HCT116 (cell line): ENCODE measurements around the gene PSME3IP1. TPM values are rescaled to one million over a fixed set of nuclear protein-coding genes. Genes with fewer than 3 reads are reported as not detected.

Experiments used
- ATAC-seq: fragments of 200-7000 bp; cut with Tn5 transposase; 2 replicates; pipeline ENCODE4 v1.9.1; 2020; ENCODE audit warnings: mild to moderate bottlenecking, moderate library complexity
- BruUV-seq: library from RNA; stranded (reverse); fragments of 400-500 nt; replicated peaks from 2 replicates; lab custom pipeline; 2021; lab: Mats Ljungman, UMichigan
- CTCF ChIA-PET: fragments of 300-600 bp; sonication (Branson Sonifier 250); formaldehyde crosslinking; loops from one replicate; lab custom pipeline; 2021; ENCODE audit warnings: antibody characterized with exemption; lab: Charles Lee
- POLR2A ChIA-PET: fragments of 300-600, 350-600 bp; sonication (Branson Sonifier 250); formaldehyde crosslinking; loops from one replicate; lab custom pipeline; 2021; ENCODE audit warnings: antibody characterized with exemption; lab: Charles Lee
- RAD21 ChIA-PET, 2 experiments: fragments of 300-600 bp; sonication (Branson Sonifier 250); formaldehyde crosslinking; loops; one replicate each; lab custom pipeline; 2023; ENCODE audit warnings: low total read pairs in 2 of 2; ENCODE audit not compliant: uncharacterized antibody in 2 of 2, unreplicated experiment in 2 of 2, low non-redundant PET in 1 of 2; lab: Charles Lee
- DNase-seq: peaks from one replicate; pipeline ENCODE4 v3.0.0-alpha.2; 2010; ENCODE audit warnings: low read depth, low spot score
- H2AFZ ChIP-seq: fragments of 200-600 bp; shearing (Covaris generic), sonication (generic); 2 replicates; pipeline ENCODE4 v1.6.1; 2017; ENCODE audit warnings: low read depth, mixed run types, mixed read lengths, antibody characterized with exemption, low read length; ENCODE audit not compliant: poor library complexity, severe bottlenecking
- H3K27ac ChIP-seq: 2 replicates; pipeline ENCODE4 v1.5.1; 2012; ENCODE audit warnings: low read depth, low read length
- H3K27me3 ChIP-seq: fragments of 200-600 bp; sonication (generic); 2 replicates; pipeline ENCODE4 v1.6.1; 2016; ENCODE audit warnings: mixed run types, low read length, mixed read lengths; ENCODE audit not compliant: insufficient read depth
- H3K36me3 ChIP-seq, 2 experiments: fragments of 200-500 bp in 1 of 2; fragments of 200-600 bp in 1 of 2; sonication (Bioruptor generic) in 1 of 2; sonication (generic) in 1 of 2; 2 replicates each; pipeline versions ENCODE4 v1.5.1 to v1.6.1; 2014 to 2016; ENCODE audit warnings: low read length in 2 of 2, inconsistent platforms in 1 of 2, mixed read lengths in 1 of 2, mixed run types in 1 of 2; ENCODE audit not compliant: insufficient read depth in 2 of 2, control insufficient read depth in 1 of 2
- H3K4me1 ChIP-seq, 2 experiments: fragments of 200-600 bp in 1 of 2; sonication (generic) in 1 of 2; 2 replicates each; pipeline versions ENCODE4 v1.5.1 to v1.6.1; 2012 to 2017; ENCODE audit warnings: low read length in 2 of 2, inconsistent platforms in 1 of 2, mild to moderate bottlenecking in 1 of 2, mixed read lengths in 1 of 2, mixed run types in 1 of 2, moderate library complexity in 1 of 2; ENCODE audit not compliant: insufficient read depth in 2 of 2, control insufficient read depth in 1 of 2
- H3K4me2 ChIP-seq: fragments of 200-600 bp; sonication (generic); 2 replicates; pipeline ENCODE4 v1.6.1; 2017; ENCODE audit warnings: mixed run types, low read length, mixed read lengths
- H3K4me3 ChIP-seq, 2 experiments: fragments of 200-600 bp in 1 of 2; sonication (generic) in 1 of 2; replicated peaks in 1 of 2; 2 replicates each; pipeline ENCODE4 v1.5.1; 2011 to 2016; ENCODE audit warnings: low read length in 2 of 2, control low read depth in 1 of 2, low read depth in 1 of 2, mild to moderate bottlenecking in 1 of 2, mixed read lengths in 1 of 2, mixed run types in 1 of 2
- H3K79me2 ChIP-seq: fragments of 200-600 bp; sonication (generic); 2 replicates; pipeline ENCODE4 v1.6.1; 2017; ENCODE audit warnings: mild to moderate bottlenecking, mixed run types, low read length, moderate library complexity, mixed read lengths; ENCODE audit not compliant: insufficient read depth
- H3K9ac ChIP-seq: fragments of 200-600 bp; sonication (generic); 2 replicates; pipeline ENCODE4 v1.6.1; 2016; ENCODE audit warnings: low read length, mixed read lengths
- H3K9me2 ChIP-seq: fragments of 200-600 bp; sonication (generic), shearing (Covaris generic); 2 replicates; pipeline ENCODE4 v1.6.1; 2017; ENCODE audit warnings: mixed run types, mild to moderate bottlenecking, moderate library complexity; ENCODE audit not compliant: insufficient read depth
- H3K9me3 ChIP-seq, 2 experiments: fragments of 200-500 bp in 1 of 2; fragments of 200-600 bp in 1 of 2; sonication (Bioruptor generic) in 1 of 2; sonication (generic) in 1 of 2; 2 replicates each; pipeline ENCODE4 v1.6.1; 2014 to 2017; ENCODE audit warnings: low read length in 2 of 2, mixed read lengths in 2 of 2, inconsistent platforms in 1 of 2, low read depth in 1 of 2, mild to moderate bottlenecking in 1 of 2, mixed run types in 1 of 2, moderate library complexity in 1 of 2; ENCODE audit not compliant: control insufficient read depth in 1 of 2, insufficient read depth in 1 of 2
- H4K20me1 ChIP-seq: fragments of 200-600 bp; sonication (generic), shearing (Covaris generic); 2 replicates; pipeline ENCODE4 v1.6.1; 2017; ENCODE audit warnings: mixed run types, mild to moderate bottlenecking, moderate library complexity; ENCODE audit not compliant: insufficient read depth
- ATF3 ChIP-seq: IDR thresholded peaks from 2 replicates; pipeline ENCODE4 v1.6.1; 2012
- CBX3 ChIP-seq: IDR thresholded peaks from 2 replicates; pipeline ENCODE4 v1.6.1; 2012; ENCODE audit warnings: low read depth
- CEBPB ChIP-seq: IDR thresholded peaks from 2 replicates; pipeline ENCODE4 v1.6.1; 2012; ENCODE audit warnings: low read depth
- EGR1 ChIP-seq: IDR thresholded peaks from 2 replicates; pipeline ENCODE4 v1.6.1; 2012; ENCODE audit warnings: low read depth
- ELF1 ChIP-seq: IDR thresholded peaks from 2 replicates; pipeline ENCODE4 v1.6.1; 2012; ENCODE audit warnings: low read depth, borderline replicate concordance
- EZH2 ChIP-seq: fragments of 200-600 bp; sonication (generic); IDR thresholded peaks from 2 replicates; pipeline ENCODE4 v1.6.1; 2017; ENCODE audit warnings: antibody characterized with exemption, mixed run types
- FOSL1 ChIP-seq: IDR thresholded peaks from 2 replicates; pipeline ENCODE4 v1.6.1; 2012; ENCODE audit warnings: low read depth
- MAX ChIP-seq: IDR thresholded peaks from 2 replicates; pipeline ENCODE4 v1.6.1; 2012
- POLR2AphosphoS5 ChIP-seq: IDR thresholded peaks from 2 replicates; pipeline ENCODE4 v1.6.1; 2011; ENCODE audit warnings: mild to moderate bottlenecking, low read depth, low read length, moderate library complexity
- SIN3A ChIP-seq: IDR thresholded peaks from 2 replicates; pipeline ENCODE4 v1.6.1; 2012; ENCODE audit warnings: low read depth
- SRF ChIP-seq: IDR thresholded peaks from 2 replicates; pipeline ENCODE4 v1.6.1; 2012; ENCODE audit warnings: low read depth
- TCF7L2 ChIP-seq: IDR thresholded peaks from 2 replicates; pipeline ENCODE4 v1.7.0; 2011; ENCODE audit warnings: borderline replicate concordance, inconsistent platforms; ENCODE audit not compliant: insufficient read depth, insufficient read length; ENCODE audit errors: extremely low read depth
- YY1 ChIP-seq: IDR thresholded peaks from 2 replicates; pipeline ENCODE4 v1.6.1; 2011; ENCODE audit warnings: low read length, low read depth, moderate library complexity, mild to moderate bottlenecking; ENCODE audit not compliant: insufficient replicate concordance; ENCODE audit errors: extremely low read depth
- ZBTB33 ChIP-seq: IDR thresholded peaks from 2 replicates; pipeline ENCODE4 v1.6.1; 2011; ENCODE audit warnings: mild to moderate bottlenecking, low read length, moderate library complexity; ENCODE audit not compliant: insufficient replicate concordance; ENCODE audit errors: extremely low read depth
- ZFX ChIP-seq: fragments of 450-650 bp; IDR thresholded peaks from 2 replicates; pipeline ENCODE4 v1.6.1; 2017
- intact Hi-C: fragments of 100-400 bp; cut with micrococcal nuclease; formaldehyde crosslinking; loops from 2 replicates; pipeline ENCODE4 v1.10.0; 2022
- total RNA-seq: library from RNA; stranded (reverse); gene quantifications from one replicate; pipeline ENCODE4 v1.2.1, GENCODE V29; 2021; ENCODE audit not compliant: unreplicated experiment

Gene PSME3IP1
- total RNA-seq, 1 experiment from 2014 or later = 88.5 TPM

GRCh38 chr16:57134982-57135381, 50.9 kb downstream of the PSME3IP1 start:
- no peak overlapping the region for H3K4me3 ChIP-seq
- ATAC-seq = no peak

More at GRCh38 chr16:57134982-57135381, 50.9 kb downstream of the PSME3IP1 start:
- ChIA-PET CTCF (no interaction called here), RAD21 (no interaction called here), POLR2A (no interaction called here)
- TF ChIP-seq POLR2AphosphoS5 = no peak
- TF ChIP-seq ZFX = no peak
- no peak for TF ChIP-seq FOSL1
- no peak for TF ChIP-seq ATF3
- no peak for TF ChIP-seq EZH2
- TF ChIP-seq EGR1 = no peak
- TF ChIP-seq CEBPB = no peak
- TF ChIP-seq TCF7L2 = no peak
- TF ChIP-seq SIN3A = no peak
- TF ChIP-seq MAX = no peak
- TF ChIP-seq YY1 = no peak
- TF ChIP-seq SRF = no peak
- TF ChIP-seq CBX3 = no peak
- no peak for TF ChIP-seq ELF1
- no peak for TF ChIP-seq ZBTB33
- no peaks in the 10 kb centered on the region for H3K9me2 ChIP-seq
- intact Hi-C loops = no loop called here
- no peak for DNase-seq
- H3K36me3 ChIP-seq = no peaks in the 10 kb centered on the region
- H3K27ac ChIP-seq = no peak overlapping the region
- H3K79me2 ChIP-seq = no peaks in the 10 kb centered on the region
- H3K27me3 ChIP-seq = no peaks in the 10 kb centered on the region
- no TSS peak for BruUV-seq
- H3K9ac ChIP-seq = no peak overlapping the region
- H3K4me2 ChIP-seq = no peak overlapping the region
- no peaks in the 10 kb centered on the region; a peak in 1 of 4 replicates for H3K4me1 ChIP-seq
- no peaks in the 10 kb centered on the region for H3K9me3 ChIP-seq
- no peak overlapping the region for H2AFZ ChIP-seq
- H4K20me1 ChIP-seq = no peaks in the 10 kb centered on the region
